MV-4-11 (cell line): ENCODE measurements around the gene MYBPHL.

Source experiments
- DNase-seq: peaks from one replicate; lab custom pipeline; 2025; lab: John Stamatoyannopoulos, UW

The MYBPHL gene

GRCh38 chr1:109265741-109266330 lies 41.0 kb downstream of the MYBPHL start:
- no peak for DNase-seq

DNA sequence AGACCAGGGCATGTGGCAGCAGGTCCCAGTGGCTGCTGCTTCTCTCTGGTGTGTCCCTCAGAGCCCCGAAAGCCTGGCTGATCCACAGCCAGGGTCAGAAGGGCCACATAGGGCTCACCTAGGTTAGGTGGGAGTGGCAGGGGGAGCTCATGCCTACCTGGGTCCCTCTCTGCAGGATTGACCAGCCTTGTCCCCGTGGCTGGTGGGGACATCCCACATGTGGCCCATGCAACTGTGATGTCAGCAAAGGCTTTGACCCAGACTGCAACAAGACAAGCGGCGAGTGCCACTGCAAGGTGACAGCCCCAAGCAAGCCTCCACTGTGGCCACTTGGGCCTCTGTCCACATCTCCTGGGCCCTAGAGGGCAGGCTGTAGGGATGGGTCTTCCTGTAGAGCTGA lies 41.8 kb downstream of the MYBPHL start:
- DNase-seq = no peak

DNA sequence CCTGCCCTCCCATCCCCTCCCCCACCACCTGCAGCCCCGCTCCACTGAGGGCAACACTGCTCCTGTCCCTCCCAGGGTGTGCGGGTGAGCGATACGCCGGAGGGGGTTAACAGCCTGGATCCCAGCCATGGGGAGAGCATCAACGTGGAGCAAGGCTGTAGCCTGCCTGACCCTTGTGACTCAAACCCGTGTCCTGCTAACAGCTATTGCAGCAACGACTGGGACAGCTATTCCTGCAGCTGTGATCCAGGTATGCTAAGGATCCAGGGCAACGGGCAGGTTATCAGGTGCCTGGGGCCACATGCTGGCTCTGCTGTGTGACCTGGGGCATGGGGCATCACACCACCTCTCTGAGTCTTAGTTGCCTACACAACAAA lies 42.4 kb downstream of the MYBPHL start:
- no peak for DNase-seq

DNA sequence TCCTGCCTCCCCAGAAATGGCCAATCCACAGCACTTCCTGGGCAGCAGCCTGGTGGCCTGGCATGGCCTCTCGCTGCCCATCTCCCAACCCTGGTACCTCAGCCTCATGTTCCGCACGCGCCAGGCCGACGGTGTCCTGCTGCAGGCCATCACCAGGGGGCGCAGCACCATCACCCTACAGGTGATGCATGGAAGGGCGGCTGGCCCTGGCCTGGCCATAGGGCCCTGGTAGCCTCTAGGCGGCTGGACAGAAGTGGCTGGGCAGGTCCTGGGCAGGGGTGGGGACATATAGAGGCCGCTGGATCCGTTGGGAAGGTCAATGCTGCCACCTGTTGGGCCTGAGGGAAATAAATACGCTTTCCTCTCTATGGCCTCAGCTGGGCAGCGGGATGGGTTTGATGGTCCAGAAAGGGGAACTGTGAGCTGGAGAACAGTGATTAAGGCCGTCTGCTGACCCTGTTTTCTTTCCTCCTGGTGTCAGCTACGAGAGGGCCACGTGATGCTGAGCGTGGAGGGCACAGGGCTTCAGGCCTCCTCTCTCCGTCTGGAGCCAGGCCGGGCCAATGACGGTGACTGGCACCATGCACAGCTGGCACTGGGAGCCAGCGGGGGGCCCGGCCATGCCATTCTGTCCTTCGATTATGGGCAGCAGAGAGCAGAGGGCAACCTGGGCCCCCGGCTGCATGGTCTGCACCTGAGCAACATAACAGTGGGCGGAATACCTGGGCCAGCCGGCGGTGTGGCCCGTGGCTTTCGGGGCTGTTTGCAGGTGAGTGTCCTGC lies 43.0 kb downstream of the MYBPHL start:
- DNase-seq = peak; percentile 69

GRCh38 chr1:109263234-109263596 lies 43.6 kb downstream of the MYBPHL start:
- no peak for DNase-seq

DNA sequence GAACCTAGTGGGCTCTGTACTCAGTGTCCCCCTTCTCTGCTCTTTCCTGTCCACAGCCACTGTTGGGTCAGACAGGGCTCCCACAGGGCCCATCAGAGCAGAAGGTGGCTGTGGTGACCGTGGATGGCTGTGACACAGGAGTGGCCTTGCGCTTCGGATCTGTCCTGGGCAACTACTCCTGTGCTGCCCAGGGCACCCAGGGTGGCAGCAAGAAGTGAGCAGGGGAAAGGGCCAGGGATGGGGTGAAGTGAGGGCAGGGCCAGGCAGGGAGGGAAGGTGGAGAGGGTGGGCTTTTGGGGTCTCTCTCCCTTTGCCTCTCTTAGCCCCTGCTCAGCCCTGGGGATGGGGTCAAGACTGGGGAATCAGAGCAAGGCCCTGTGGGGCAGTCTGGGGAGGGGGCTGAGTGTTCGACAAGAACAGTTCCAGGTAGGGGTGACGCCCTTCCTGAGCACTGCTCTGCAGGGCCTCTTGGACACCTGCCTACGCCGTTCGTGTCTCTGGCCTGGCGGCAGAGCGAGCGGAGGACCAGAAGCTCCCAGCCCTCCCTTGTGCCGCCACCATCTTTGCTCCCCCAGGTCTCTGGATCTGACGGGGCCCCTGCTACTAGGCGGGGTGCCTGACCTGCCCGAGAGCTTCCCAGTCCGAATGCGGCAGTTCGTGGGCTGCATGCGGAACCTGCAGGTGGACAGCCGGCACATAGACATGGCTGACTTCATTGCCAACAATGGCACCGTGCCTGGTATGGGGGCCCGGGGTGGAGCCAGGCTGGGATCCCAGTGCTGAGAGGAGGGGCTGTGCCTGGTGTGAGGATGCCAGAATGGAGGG lies 44.4 kb downstream of the MYBPHL start:
- no peak for DNase-seq

DNA sequence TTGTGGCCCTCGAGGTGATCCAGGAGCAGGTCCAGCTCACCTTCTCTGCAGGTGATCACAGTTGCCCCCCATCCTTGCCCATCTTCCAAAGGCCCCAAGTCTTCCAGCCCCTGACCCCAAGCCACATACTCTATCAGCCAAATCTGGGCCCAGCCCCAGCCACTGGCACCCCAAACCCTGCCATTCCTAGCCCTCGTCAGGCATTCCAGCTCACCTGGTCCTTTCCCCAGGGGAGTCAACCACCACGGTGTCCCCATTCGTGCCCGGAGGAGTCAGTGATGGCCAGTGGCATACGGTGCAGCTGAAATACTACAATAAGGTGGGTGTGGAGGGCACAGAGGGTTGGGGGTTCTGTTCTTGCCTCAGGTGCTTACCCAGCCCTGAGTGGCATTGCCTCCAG lies 45.2 kb downstream of the MYBPHL start:
- no peak for DNase-seq

GRCh38 chr1:109261006-109261405 lies 45.8 kb downstream of the MYBPHL start:
- no peak for DNase-seq

GRCh38 chr1:109259674-109260557 lies 46.9 kb downstream of the MYBPHL start:
- DNase-seq = no peak

- no peak for DNase-seq
These were observed 48.0 kb downstream of the MYBPHL start for GRCh38 chr1:109258481-109259466.

GRCh38 chr1:109257682-109258421 lies 49.0 kb downstream of the MYBPHL start:
- no peak for DNase-seq

DNA sequence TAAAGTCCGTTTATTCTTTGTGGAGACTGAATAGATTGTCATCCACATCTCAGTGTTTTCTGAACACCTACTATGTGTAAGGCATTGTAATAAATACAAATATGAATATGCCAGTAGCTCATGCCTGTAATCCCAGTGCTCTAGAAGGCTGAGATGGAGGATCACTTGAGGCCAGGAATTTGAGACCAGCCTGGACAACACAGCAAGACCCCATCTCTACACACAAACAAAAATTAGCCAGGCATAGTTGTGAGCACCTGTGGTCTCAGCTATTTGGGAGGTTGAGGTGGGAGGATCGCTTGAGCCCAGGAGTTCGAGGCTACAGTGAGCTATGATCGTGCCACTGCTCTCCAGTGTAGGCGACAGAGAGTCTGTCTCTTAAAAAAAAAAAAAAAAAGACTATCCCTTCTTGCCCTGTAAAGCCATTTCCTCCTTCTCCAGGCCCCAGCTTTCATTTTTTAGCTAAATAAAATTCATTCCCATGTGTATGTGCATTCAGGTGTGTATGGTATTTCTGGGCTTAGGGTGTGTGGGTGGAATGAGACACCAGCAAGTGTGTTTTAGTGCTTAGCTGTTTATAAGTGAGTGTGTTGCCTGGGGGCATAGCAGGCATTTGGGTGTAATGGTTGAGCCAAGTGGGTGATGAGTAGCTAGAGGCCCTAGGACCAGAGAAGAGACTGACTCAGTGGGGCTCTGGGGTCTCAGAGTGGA lies 49.7 kb downstream of the MYBPHL start:
- DNase-seq = no peak

DNA sequence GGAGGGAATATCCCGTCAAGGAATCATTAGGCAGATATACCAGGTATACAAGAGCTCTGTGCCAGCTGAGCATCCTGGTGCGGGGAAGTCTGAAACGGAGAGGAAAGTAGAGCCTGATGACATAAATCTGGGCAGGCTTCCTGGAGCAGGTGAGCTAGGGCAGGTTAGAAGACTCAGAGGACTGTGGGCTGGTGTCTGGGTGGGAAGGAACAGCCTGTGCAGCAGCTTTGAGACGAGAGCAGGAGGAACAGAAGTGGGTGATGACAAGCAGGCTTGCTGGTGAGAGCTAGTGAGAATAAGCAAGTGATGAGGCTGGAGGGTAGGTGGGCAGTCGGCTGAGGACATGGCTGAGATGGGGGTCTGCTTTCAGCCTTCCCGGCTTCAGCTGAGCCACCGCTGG lies 50.7 kb downstream of the MYBPHL start:
- no peak for DNase-seq

GRCh38 chr1:109255678-109256077 lies 51.1 kb downstream of the MYBPHL start:
- DNase-seq = no peak

DNA sequence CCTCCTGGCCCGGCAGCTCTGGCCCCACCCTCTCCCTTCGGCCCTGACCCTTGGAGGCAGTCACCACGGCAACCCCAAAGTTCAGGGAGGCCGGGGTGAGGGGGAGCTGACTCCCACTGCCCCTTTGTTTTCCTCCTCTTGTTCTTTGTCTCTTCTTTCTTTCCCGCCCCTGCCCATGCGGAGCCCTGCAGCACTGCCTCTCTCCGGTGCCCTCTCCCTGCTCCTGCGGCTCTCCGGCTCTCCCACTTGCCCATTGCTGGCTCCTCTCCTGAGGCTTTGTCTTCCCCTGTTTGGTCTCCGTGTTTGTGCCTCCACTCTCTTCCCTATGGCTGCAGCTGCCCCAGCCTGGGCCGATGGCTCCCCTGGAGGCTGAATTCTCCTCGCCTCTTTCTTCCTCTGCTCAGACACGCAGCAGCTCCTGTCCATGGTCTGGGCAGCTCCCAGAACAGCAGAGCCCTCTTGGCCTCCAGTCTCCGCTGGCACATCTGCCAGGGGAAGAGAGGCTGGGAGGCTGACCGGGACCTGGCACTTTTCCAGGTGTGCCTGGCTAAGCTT lies 51.6 kb downstream of the MYBPHL start:
- no peak for DNase-seq

DNA sequence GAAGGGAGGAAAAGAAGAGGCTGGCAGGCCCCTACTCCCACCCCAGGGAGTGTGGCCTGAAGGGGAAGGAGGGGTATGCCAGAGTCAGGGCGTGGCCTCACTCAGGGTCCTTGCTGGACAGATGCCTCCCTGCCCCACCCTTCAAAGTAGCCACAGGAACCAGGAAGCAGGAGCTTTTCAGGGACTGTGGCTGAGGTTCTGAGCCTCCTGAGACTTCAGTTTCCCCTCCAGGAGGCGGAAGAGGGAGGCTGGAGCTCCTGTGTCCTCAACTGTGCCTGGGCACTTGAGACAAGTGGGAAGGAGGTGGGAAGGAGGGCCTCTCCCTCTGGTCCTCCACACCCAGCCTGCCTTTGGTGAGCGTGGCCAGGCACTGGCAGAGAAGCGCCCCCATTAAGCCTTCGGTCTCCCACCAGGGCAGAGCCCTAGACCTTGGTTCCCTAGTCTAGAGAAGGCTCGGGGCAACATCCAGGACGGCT lies 52.2 kb downstream of the MYBPHL start:
- DNase-seq = no peak

GRCh38 chr1:109253803-109254620 lies 52.8 kb downstream of the MYBPHL start:
- DNase-seq = no peak
